Stimulated activated CD4-positive, alpha-beta T cell treated with anti-CD3 and anti-CD28 coated beads, Interleukin-4, amount 100 ng/mL, for 1 hour (primary cell): Measurements from ENCODE around the gene RAB11A.
"Not testable (repeated sequence)": the region's sequence is repeated elsewhere in the genome, so short reads cannot be mapped to it uniquely, and the experiment has no call there.

ENCODE experiments used
- DNase-seq: peaks from one replicate; pipeline ENCODE4 v3.0.0-alpha.2; 2020

The RAB11A gene

DNA sequence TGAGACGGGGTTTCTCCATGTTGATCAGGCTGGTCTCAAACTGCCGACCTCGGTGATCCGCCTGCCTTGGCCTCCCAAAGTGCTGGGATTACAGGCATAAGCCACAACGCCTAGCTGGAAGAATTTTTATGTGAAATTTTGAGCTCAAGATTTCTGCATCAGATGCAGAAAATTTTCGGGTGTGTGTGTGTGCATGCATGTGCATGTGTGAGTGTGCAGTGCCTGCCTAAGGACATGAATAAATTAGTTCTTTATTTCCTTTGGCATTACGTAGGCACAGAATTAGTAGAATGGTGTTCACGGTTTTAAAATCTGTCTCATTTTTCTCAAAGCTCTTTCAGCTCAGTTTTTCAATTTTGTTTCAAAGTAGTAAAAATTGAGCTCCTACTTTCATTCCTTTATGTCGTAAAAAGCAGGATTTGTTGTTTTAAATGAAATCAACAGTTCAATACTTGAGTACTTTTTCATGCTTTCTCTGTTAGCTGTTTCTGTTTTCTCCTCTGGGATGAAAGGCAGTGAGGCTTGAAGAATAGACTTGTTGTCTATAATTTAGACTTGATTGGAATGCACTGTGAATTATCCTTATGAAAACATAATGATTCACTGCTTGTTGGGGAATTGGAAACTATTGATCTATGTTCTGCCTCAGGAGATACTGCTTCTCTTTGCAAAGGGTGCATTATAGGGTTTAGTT, 23.3 kb upstream of the RAB11A start:
- DNase-seq = no peak

DNA sequence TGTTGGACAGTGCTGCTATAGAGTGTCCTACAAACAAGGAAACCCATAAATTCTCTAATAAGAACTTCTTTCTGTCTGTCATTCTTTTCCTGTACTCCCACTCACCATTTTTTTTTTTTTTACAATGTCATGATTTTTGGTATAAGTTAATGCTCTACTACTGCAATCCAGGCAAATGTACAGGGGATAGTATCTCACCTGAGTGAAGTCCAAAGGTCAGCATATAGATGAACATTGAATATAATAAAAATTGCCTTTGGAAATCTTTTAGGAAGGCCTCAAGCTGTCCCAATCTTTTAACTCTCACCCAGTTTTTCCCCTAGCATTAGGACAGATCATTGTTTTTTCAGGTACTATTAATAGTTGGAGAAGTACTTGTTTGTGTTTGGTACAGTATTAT, 21.3 kb upstream of the RAB11A start:
- DNase-seq = no peak

DNA sequence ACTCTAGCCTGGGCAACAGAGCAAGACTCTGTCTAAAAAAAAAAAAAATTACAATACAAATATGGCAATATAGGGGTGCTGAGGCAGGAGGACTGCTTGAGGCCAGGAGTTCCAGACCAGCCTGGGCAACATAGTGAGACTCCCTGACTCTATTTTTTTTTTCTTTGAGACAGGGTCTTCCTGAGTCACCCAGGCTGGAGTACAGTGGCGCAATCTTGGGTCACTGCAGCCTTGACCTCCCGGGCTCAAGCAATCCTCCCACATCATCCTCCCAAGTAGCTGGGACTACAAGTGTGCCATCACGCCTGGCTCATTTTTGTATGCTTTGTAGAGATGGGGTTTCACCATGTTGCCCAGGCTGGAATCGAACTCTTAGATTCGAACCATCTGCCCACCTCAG, 17.3 kb upstream of the RAB11A start:
- DNase-seq = no peak

DNA sequence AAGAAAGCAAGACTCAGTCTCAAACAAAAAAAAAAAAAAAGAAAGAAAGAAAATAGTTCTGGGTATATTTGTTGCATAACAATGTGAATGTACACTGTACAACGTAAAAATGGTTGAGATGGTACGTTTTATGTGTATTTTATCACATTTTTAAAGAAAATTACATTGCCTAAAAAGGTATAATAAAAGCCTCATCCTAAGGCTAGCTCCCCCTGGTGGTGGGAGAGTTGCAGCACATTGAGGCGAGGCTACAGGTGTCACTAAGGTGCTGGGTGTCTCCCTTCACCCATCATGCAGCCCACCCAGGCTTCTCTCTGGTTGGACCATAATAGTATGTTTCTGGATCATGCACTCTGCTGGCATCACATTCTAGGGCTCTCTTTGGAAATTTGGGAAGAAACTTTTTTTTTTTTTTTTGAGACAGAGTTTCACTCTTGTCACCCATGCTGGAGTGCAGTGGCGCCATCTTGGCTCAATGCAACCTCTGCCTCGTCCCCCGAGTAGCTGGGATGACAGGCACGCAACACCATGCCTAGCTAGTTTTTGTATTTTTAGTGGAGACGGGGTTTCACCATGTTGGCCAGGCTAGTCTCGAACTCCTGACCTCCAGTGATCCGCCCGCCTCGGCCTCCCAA, 12.4 kb upstream of the RAB11A start:
- peak; percentile 78 for DNase-seq

DNA sequence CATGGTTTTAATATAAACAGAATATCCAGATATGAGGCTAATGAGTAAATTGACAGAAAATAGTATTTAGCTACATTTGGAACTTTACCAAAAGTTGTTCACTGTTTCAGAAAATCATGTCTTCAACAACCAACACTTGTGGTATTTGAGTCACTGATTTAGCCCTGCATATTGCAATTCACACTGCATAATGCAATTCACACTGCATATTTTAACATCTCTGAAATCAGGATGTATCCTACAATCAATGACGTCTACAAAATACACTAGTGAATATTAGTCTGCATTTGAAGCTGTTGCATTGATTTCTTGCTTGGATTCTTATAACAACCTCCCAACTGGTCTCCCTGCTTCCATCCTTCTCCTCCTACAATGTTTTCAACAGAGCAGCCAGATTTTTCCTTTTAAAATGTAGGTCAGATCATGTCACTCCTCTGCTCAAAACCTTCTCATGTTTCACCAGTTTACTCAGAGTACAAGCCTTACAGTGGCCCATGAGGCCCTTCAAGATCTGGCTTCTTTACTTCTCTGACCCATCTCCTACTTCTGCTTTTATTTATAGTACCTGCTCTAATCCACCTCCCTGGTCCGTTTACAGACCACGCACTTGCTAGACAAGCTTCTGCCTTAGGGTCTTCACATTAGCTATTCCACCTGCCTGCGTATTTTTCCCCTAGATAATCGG, 11.4 kb upstream of the RAB11A start:
- no peak for DNase-seq

DNA sequence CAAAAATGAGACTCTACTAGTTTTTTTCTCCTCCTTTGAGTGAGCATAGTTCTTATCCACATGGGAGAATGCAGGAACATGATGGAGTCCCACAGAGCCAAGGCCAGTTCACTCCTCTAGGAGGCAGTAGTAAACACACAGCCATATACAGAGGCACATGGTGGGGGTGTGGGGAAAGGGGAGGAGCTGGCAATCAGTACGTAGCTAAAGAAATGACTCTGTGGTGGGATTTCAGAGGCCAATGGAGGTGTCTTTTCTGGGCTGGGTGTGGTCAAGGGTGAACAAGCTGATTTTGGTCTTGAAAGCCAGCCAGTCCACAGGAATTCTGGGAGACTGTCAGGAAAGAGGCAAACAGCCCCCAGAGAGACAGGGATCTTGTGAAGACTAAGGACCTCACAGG, 6.6 kb upstream of the RAB11A start:
- peak; percentile 62 for DNase-seq

DNA sequence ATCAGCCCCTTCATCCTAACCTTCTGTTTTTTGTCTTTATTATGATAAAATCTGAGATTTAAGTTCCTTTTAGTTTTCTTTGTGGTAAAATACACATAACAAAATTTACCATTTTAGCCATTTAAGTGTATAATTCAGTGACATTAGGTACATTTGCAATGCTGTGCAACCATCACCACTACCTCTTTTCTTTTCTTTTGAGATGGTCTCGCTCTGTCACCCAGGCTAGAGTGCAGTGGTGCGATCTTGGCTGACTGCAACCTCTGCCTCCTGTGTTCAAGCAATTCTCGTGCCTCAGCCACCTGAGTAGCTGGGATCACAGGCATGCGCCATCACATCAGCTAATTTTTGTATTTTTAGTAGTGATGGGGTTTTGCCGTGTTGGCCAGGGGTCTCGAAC, 6.2 kb upstream of the RAB11A start:
- DNase-seq = no peak

DNA sequence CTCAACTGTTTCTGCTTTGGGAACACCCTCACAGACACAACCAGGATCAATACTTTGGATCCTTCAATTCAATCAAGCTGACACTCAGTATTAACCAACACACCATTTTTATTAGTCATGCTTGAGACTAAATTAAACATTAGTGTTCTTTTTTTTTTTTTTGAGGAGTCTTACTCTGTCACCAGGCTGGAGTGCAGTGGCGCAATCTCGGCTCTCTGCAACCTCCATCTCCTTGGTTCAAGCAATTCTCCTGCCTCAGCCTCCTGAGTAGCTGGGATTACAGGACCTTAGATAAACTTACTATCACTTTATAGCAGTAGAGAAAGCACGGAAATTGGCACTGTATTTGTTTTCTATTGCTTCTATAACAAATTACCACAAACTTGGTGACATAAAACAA, 2.0 kb upstream of the RAB11A start:
- no peak for DNase-seq

DNA sequence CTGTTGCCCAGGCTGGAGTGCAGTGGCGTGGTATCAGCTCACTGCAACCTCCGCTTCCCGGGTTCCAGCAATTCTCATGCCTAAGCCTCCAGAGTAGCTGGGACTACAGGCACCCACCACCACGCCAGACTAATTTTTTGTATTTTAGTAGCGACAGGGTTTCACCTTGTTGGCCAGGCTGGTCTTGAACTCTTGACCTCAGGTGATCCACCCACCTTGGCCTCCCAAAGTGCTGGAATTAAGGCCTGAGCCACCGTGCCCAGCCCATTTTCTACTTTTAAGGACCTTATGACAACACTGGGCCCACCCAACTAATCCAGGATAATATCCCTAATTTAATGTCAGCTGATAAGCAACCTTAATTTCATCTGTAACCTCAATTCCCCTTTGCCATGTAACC, 1.4 kb upstream of the RAB11A start:
- not testable (repeated sequence) for DNase-seq

DNA sequence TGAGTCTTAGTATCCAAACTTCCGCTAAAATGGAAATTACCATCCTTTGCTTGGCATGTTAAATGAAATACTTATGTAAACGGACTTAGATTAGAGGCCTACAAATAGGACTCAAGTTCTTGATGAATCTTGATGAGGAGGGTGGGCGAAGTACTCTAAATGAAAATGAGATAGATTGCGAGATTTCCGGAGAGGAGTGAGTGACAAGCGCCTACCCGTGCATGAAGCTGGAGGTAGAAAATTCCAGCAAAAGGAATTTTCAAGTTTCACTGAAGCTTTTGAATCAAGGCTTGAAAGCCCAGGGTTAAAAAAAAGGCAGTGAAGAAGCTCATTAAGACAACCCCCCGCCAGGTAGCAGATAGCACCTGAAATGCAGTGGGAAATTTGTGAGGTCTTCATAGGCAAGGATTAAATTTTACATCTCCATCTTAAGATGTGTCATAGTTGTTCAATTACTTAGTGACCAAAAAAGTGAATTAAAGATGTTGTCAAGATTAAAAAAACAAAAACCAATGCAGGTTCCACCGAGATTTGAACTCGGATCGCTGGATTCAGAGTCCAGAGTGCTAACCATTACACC, 655 bp upstream of the RAB11A start:
- no peak for DNase-seq

DNA sequence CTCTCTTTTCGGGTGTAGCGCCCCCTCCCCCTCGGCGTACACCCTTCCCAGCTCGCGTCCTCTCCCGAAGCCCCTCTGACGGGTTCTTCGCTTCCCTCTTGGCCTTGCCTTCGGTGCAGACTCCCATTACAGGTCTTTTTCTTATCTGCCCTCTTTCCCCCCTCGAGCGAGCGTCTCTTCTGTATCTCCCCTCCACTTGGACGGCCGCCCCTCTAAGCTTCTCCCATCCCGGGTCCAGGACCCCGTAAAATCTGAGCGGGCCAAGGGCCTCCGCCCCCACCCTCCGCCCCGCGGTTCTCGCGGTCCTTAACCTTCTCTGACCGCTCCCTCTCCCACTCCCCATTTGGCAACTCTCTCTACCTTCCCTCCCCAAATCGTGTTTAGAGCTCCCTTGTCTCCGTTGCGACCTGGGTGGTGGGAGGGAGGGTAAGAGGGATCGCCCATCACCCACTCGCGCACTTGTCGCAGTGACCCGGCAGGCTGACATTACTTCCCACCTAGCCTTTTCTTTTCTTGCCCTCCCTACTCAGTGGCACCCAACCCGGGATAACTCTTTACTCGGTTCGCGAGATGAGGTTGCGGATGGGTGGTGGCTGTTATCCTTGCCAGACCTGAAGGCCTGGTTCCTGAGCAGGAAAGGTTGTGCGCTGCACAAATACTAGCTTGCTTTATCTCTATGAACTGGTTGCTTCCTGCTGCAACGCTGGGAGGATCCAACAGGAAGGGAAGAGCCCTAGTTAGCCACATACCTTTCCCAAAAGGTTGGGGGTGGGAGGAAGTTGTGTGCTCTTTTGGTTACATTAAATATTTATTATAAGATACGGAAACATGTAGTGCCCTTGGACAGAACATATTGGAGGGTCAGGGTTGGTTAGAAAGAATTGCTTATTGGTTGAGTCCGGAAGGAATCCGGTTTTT, 922 bp downstream of the RAB11A start:
- DNase-seq = peak; percentile 10

DNA sequence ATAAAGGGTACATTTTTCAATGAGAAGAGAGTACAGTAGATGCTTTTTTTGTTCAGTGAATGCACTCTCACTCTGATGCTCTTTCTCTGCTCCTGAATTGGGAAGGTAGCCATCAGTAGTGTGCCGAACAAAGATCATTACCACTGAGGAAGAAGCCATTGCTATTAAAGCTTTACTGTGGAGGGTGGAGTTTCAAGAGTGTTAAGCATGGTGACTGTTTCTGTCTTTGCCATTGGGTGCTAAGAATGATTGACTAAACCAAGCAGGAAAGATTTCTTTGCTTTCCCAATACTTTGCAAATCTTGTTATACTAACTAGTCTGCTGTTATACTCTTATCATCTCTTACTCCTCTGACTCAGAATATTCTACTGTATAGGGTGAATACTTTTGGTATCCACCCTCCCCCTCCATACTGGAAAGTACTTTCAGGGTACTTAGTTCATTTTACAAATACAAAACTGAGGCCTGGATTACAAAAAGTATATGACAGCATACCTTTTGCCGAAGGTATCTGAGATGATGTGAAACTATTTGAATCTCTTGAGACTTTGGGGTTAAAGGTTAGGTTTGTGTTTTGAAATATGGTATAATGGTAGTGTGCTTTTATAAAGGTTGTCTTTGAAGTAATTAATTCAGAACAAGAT, 1.7 kb downstream of the RAB11A start:
- DNase-seq = no peak

DNA sequence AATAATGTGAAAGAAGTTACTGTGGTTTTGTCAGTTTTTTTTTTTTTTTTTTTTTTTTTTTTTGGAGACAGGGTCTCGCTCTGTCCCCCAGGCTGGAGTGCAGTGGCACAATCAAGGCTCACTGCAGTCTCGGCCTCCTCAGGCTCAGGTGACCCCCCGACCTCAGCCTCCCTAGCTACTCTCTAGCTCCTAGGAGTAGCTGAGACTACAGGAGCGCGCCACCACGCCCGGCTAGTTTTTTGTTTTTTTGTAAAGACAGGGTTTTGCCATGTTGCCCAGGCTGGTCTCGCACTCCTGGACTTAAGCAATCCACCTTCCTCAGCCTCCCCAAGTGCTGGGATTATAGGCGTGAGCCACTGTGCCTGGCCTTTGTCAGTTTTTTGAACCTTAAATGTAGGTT, 2.6 kb downstream of the RAB11A start:
- DNase-seq = not testable (repeated sequence)

DNA sequence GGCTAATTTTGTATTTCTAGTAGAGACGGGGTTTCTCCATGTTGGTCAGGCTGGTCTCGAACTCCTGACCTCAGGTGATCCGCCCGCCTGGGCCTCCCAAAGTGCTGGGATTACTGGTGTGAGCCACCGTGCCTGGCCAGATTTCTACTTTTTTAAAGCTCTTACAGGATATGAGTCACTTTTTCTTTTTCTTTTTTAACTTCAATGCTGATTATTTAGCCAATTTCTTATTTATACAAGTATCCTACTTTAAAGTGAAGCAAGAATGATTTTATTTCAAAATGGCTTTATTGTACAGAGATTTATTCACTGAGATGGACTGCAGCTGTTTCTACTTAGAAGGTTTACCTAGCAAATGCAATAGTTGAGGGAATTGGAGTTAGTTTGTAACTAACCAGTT, 3.3 kb downstream of the RAB11A start:
- DNase-seq = not testable (repeated sequence)

DNA sequence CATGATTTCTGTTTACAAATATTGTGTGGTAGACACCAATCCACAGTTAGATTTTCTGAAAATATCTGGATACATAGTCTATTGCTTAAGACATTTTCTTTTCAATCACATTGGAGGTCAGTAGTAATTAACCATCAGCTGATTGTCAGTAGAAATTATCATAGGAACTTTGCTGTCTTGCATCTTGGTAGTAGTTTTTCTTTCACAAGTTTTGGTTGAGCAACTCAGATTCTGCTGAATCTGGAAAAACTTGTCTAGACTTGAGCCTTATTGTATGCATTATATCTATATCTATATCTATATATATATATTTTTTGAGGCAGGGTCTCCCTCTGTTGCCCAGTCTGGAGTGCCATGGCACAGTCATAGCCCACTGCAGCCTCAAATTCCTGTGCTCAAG, 4.0 kb downstream of the RAB11A start:
- no peak for DNase-seq

DNA sequence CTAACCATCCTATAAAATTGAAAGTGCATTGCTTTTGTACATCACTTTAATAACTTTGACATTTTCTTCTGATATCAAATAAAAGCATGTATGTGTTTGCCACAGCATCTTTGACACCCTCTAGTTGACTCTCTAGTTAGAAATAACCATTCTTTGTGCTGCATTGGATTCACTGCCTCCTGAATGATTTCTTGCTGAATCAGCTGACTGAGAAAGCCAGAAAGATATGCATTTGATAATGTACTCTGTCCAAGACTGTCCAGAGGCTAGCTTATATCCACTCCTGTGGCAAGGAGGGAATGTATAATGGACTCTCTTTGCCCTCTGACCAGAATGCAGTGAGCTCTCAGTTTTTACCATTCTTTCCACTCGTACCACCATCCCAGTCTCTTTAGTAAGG, 6.2 kb downstream of the RAB11A start:
- DNase-seq = no peak

DNA sequence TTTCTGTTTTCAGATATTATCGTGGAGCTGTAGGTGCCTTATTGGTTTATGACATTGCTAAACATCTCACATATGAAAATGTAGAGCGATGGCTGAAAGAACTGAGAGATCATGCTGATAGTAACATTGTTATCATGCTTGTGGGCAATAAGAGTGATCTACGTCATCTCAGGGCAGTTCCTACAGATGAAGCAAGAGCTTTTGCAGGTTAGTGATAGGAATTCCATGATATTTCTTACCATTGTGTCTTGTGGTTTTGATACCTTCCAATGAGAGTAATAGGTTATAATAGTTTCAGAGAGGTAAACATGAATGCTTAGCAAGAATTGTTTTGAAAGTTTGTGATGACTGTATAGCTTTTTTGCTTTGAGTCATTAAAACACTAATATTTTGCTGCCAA, 8.5 kb downstream of the RAB11A start:
- no peak for DNase-seq

DNA sequence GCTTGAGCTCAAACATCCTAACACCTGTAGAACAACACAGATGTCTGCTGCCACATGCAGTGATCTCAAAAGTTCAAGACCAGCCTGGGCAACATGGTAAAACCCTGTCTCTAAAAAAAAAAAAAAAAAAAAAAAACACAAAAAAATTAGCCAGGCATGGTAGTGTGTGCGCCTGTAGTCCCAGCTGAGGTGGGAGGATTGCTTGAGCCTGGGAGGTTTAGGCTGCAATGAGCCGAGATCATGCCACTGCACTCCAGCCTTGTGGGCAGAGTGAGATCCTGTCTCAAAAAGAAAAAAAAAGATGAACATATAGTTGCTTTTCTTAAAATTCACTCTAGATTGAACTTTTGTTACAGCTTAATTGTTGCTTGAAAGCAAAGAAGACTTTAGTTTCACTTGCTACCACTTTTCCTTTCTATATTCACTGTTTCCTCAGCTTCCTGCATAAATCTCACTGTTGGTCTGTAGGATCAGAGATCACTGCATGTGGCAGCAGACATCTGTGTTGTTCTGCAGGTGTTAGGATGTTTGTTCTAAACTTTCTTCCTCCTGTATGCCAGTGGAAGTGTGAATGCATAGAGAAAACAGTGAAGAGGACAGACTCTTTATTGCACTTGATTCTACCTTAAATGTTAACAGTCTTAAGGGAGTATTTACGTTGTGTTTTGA, 12.6 kb downstream of the RAB11A start:
- no peak for DNase-seq

DNA sequence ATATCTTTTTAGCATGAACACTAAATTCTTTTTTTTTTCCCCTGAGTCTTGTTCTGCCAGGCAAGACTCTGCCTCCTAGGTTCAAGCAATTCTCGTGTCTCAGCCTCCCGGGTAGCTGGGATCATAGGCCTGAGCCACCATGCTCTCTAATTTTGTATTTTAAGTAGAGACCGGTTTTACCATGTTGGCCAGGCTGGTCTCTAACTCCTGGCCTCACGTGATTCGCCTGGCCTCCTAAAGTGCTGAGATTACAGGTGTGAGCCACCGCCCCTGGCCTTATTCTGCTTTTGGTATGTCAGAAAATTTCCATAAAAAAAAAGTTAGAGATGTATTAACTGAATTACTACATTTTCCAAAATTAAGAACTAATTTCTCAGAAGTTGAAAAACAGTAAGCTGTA, 14.3 kb downstream of the RAB11A start:
- DNase-seq = no peak

DNA sequence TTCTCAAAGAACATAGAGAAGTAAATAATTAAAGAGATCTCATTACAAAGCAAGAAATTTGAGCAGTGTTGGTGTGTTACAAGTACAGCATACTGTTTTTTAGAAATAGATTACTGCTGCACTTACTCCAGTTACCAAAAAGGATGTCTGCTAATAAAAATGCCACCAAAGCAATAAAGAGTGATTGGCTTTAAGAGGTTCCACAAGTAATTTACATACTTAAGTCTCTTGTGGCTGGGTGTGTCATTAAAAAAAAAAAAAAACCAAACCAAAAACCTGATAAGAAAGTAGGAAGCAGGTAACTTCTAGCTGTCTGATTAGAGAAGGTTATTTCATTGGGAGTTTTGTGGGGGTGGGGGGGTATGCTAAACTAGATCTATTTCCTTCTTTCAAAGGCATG, 15.2 kb downstream of the RAB11A start:
- no peak for DNase-seq

DNA sequence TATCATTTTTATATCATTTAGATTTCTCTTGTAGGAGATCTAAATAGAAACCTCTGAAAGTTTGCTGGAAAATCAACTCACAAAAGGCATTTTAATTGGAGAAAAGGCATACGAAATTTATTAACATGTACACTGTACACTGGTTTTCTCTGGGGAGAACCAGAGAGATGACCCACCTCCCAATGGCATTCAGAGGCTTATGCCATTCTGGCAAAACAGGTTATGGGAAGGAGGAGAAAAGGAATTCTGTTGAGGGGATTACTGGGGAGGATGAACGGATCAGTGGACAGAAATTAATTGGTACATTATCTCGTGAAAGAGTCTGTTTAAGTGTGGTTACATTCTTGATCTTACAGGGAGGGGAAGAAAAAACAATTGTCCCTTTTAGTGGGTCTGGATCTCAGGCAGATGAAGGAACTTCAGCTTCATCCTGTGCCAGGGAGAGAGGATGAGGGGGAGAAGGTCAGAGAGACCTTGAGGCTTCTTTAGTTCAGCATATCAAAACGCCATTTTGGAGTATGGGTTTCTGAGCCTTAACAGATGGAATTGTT, 16.5 kb downstream of the RAB11A start:
- DNase-seq = no peak

DNA sequence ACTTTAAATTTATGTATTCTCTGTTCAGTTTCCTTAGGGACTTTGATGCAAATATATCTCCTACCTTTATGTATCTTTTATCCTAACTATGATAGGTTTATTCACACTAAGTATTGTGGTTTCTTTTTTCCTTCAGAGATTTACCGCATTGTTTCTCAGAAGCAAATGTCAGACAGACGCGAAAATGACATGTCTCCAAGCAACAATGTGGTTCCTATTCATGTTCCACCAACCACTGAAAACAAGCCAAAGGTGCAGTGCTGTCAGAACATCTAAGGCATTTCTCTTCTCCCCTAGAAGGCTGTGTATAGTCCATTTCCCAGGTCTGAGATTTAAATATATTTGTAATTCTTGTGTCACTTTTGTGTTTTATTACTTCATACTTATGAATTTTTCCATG, 18.3 kb downstream of the RAB11A start:
- DNase-seq = no peak
